DLD1 (cell line): ENCODE results near the gene SMIM23.

Experiments
- in situ Hi-C: cut with HindIII; loops from 2 replicates; pipeline ENCODE4 v1.10.0; 2017; ENCODE audit warnings: low sequenced_read_pairs

Gene SMIM23

DNA sequence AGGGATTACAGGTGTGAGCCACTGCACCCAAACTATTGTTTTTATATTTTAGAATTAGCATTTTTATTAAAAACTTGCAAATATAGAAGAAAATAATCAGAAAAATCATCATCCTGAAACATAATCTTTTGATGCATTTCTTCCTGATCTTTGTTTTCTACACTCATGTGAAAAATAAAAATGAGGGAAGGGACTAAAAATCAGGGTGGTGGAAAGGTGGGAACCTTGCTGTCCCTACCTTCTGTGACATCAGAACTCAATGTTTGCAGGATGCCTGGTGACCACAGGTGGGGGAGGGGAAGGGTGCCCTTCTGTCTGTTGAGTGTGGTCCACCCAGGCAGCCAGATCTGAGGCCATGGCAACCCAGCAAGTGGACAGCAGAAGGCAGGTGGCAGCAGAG lies at the start of gene SMIM23:
Gene SMIM23 (plus strand): TSS at position 301 of the 400 bp plus-strand sequence. CDS start 55 bp downstream, at position 356.
- in situ Hi-C loops: no loop called here

DNA sequence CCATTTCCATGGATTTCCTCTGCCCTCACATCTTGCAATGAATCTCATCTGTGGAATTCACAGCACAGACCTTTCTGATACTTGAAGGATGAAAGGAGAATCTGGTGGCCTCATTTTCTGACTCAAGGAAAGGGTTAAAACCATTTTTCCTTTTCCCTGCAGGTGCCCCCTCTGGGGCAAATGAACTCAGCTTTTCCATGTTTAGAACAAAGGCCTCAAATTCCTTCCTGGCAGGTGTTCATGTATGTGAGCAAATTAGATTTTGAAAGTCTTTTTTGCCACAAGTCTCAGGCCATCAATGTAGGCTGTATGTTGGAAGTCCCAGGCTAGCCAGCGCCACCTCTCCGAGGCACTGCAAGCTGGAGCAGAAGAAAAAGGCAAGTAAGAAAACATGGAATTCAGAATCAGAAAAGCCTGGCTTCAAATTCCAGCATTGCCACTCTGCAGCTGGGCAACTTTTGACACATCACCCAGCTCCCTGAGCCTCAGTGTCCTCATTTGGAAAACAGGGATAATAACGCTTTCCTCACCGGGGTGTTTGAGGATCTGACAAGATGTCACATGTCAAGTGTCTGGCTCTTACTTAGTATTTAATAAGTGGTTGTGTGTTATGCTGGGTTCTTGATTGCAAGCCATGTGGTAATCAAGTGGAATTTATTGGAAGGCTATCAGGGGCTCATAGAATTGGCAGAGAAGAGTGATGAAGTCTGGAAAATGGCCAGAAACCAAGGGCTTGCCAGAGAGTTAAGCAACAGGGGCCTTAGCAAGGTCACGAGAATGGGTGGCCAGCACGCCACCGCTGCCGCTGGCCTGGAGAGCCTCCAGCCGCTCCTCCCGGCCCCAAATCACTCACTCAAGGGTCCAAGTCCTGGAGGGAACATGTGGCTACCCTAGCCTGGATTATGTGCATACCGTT lies 48.4 kb upstream of the SMIM23 start:
- in situ Hi-C loops: no loop called here

DNA sequence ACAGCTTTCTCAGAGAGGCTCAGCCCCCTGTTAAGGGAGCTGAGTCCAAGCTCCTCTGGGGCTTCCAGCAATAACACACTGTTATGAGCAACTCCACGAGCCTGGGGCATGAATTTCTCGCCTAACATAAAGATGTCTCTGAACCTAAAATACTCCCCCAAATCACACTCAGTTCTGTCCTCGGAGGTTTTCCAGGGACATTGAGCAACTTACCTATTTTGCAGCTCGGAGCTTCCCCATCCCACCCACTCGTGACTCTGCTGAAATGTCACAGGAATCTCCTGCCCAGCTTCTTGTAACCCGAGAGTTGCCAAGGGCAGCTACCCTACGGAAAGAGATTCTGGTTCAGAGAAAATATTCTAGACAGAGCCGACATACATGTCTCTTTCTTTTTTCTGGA lies 47.1 kb upstream of the SMIM23 start:
- in situ Hi-C loops: no loop called here

DNA sequence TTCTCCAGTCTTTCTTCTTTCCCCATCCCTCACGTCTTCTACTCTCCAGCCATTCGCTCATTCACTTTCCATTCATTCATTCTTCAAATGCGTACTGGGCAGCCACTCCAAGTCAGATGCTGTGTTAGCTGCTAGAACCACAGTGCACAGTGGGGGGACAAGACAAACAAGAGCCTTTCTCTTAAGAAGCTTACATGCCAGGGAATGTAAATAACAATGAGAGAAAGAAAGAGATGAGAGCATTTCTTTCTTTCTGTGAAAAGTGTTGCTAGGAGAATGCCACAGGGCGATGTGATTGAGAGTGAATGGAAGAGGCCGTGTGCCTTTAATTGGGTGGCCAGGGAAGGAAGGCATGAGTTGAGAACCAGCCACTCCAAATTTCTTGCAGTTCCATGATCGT lies 46.3 kb upstream of the SMIM23 start:
- in situ Hi-C loops: no loop called here

DNA sequence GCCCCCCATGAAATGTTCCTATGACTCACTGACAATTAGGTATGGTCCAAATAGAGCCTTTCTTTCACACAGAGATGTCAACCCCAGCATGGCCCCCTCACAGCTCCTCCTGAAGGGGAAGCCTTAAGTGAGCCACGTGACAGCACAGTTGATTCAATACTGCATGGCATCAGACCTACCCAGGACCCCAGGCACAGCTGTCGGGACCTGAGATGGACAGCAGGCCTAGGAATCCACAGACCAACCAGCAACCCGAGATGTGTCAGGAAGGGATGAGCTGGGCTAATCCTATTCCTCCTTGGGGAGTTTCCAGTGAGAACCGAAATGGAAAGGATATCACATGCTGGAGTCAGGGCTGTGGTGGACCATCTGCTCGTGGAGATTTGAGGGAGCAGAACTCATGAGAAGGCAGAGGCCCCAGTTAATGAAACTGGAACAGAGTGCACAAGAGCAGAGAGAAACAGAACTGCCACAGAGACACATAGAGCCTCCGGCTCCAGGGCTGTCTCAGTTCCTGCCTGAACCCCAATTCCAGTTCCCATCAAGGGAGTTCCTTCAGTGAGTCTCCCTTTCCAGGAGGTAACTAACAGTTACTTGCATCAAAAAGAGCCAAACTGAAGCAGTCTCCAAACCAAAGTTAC lies 42.1 kb upstream of the SMIM23 start:
- in situ Hi-C loops: no loop called here

DNA sequence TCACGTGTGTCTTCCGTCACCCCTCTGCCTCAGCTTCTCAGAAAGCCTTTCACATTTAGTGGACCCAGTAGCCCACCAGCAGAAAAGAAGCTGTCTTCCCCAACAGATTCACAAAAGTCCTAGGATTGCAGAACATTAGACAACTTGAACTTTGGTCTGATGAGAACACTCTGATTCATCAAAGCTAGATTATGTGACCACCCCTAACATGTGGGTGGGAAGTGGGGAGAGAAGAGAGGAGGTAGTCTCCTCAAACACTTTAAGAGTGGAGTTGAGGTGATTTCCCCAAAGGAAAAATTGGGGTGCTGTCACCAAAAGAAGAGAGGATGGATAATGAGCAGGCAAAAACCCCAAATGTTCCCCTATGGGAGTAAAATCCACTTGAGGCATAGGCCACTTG lies 41.4 kb upstream of the SMIM23 start:
- in situ Hi-C loops: no loop called here

DNA sequence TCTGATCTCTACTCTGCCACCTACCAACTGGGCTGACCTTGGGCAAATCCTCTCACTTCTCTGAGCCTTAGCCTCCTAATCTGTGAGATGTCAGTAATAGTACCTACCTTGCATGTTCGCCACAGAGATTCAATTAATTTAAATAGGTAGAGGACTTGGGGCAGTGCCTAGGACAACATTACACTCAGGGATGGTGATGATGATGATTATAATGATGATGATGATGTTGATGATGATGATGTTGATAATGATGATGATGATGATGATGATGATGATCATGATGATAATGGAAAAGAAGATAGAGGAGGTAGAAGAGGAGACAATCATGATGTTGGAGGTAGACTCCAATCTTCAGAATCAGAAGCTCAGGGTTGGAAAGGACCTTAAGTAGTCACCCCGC lies 40.7 kb upstream of the SMIM23 start:
- in situ Hi-C loops: no loop called here

DNA sequence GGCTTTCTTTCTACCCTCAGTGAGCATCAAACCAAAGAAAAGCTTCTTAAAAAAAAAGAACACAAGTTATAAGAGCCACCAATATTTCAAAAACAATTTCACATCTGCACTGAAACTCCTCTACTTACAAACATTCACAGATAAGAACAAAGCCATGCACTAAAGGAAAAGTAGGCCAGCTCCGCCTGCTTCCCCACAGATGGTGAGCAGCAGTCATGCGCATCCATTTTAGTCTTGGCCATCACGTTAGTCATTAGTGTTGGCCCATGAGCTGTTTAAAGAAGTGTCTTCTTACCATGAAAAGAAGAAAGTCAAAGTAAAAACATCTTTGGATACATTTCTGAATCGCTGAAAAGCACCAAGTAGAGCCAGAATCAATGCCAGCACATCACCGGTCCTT lies 40.0 kb upstream of the SMIM23 start:
- in situ Hi-C loops: no loop called here

DNA sequence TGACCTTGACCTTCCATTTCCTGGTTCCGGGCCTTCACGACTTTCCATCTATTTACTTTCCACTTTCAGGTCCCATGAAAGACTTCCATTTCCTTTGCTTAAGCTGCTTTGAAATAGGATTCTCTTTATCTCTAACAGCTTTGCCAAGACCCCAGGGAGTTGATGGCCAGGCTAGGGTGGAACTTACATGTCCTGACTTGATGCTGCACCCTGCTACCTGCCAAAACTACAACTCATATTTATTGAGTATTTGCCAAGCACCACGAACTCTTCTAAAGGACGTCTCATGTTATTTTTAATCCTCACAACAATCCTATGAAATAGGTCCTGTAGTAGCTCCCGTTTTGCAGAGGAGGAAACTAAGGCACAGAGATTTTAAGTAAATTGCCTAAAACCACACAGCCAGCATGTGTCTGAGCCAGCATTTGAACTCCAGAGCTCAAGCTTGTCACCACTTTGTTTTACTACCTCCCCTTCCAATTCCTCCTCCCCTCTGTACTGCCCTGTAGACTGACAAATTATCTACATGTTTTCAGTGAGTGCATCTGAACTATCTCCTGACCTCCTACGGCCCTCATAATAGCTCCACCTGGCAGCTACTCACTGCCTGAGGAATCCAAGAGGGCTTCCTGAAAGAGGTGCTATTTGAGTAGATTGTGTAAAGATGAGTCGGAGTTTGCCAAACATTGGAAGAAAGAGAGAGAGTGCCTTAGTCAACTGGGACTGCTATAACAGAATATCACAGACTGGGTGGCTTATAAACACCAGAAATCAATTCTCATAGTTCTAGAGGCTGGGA lies 38.4 kb upstream of the SMIM23 start:
- in situ Hi-C loops: no loop called here

DNA sequence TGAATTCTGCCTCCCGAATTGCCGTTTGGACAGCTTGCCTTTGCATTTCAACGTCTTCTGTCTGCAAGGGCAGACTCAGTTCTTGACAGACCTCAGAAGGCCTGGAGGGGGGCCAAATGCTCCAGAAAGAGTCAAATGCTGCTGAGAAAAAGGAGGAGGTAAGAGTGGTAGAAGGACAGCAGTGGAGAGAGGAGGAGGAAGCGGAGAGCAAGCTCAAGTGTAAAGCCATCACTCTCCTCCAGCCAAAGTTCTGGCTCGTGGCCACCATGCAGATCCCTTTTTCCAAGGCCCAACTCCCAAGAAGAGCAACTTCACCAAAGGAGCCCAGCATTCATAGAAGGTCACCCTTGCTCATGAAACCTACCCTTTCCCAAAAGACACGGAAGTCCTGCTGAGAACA lies 36.9 kb upstream of the SMIM23 start:
- in situ Hi-C loops: no loop called here

DNA sequence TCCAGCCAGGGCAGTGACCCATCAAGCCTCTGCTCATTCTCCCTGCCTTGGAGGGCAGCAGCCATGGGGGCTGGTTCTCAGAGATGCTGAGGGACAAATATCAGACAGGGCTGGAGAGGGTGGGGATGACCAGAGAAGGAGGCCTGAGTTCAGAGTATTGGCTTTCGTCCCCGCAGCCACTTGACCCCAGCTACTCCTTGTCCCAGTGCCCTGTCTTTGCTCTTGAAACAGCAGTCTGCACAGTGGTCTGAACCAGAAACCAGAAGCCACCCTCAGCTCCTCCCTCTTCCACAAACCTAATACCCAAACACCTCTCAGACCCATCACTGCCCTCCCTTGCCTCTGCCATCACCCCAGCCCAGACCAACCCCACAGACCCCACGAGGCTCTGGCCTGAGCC lies 36.3 kb upstream of the SMIM23 start:
- in situ Hi-C loops: no loop called here

DNA sequence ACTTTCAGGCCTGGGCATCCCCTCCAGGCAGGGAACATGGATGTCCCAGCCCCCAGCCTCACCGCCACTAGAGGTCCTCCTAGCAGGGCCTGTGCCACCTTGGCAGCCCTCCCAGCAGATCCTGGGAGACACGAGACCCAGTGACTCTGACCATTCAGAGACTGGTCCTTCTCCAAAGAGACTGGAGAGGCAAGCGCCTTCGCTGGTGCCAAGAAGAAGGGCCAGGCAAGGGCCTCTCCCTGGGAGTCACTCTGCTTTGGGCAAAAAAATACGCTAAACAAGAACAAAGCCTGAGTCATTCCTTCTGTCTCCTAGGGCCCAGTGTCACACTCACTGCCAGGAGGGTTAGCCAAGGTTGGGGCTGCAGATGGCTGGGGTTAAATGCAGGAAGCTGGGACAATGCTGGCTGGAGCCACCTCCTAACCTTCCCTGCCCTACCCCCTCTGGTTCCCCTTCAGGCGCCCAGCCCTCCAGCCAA lies 35.3 kb upstream of the SMIM23 start:
- in situ Hi-C loops: no loop called here

DNA sequence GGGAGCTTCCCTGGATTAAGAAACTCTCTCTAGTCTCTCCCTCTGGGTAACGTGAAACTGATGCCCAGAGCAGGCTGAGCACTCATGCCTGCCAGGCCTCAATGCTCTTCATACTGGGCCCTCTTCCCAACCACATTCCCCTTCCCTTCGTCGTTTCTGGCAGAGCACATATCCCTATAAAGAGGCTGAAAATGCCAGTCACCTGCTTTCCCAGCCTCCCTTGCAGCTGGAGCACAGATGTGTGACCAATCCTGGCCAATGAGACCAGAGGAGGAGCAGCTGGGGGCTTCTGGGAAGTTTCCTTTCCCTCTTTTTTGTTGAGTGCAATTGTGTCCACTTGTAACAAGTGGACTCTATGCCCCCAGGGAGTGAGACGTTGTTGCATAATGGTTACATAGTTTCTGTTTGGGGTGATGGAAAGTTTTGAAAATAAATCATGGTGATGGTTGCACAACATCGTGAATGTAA lies 30.2 kb upstream of the SMIM23 start:
- in situ Hi-C loops: no loop called here

DNA sequence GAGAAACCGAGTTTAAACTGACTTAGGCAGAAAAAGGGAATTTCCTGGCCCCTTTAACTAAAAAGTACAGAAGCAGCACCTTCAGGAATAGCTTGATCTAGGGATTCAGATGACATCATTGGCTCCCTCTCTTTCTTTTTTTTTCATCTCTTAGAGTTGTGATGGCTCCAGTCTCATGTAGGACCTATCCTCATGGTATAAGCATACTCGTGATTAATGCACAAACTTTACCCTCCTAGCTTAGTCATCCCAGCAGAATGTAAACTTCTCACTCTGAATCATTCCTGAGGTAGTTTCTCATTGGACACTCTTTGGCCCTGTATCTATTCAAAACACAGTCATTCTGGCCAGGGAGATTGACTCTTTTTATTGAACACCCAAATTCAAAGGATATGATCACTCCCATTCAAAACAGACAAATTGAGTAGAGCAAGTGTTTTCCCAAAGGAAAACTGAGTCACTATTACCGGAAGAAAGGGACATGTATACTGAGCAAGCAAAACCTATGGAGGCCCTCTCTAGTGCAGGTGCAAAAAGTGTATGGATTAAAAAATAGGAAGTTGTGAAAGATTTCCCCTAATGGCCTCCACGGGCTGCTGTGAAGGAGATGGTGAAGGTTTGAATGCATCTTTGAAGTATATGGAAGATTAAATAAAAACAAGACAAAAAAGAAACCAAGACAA lies 27.6 kb upstream of the SMIM23 start:
- in situ Hi-C loops: no loop called here

DNA sequence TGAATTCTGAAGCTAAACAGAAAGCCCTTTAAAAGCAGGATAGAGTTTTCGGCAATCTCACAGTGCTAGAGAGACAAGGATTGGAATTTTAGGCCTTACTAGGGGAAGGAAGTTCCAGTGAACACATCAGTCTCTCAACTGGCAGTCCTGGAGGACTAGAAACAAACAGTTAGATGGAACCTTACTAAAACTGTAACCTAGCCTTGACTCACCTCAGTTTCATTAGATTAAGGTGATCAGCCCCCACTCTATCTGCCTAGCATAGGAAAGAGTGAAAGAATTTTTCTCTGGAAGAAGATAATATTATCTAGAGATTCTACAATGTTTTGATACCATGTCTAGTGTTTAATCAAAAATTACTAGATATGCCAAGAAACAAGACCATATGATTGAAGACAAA lies 25.8 kb upstream of the SMIM23 start:
- in situ Hi-C loops: no loop called here

DNA sequence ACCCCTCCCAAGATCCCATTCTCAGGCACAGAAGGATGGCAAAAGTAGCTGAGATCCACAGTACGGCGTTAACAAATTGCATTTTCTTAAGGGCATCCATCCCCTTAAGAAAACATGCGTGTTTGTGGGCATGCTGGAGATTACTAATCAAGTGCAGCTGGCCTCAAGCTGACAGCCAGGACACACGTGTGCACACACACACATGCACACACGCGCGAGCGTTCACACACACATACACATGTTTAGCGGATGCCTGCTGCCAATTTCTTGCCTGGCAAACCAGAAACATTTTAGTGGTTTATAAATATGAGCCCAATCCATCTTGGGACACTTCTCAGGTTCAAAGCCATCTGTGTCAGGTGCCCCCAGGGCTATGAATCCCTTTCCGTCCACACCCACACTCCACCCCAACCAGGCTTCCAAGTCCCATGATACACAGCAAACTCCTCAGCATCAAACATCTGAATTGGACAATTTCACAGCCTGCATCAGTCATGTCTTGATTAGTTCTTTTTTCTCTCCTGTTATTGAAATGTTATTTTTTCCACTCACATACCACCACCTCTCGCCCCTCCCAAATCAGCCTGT lies 23.5 kb upstream of the SMIM23 start:
- in situ Hi-C loops: no loop called here

DNA sequence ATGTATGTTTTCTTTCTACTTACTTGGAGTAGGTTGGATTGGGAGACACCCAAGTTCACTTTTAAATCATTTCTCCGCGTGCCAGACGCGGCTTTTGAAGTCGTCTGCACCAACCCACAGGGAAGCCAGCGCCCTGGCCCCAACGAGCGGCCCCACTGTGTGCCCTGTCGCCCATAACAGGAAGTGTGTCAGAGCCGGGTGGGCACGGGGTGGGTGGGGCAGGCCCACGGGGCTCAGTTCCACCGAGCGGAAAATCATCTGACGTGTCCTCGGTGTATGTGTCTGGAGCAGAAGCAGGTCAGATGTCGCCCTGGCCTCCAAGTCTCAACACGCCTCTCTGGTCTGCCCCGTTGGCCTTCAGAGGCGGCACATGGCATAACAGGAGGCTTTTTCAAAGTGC lies 22.7 kb upstream of the SMIM23 start:
- in situ Hi-C loops: no loop called here

DNA sequence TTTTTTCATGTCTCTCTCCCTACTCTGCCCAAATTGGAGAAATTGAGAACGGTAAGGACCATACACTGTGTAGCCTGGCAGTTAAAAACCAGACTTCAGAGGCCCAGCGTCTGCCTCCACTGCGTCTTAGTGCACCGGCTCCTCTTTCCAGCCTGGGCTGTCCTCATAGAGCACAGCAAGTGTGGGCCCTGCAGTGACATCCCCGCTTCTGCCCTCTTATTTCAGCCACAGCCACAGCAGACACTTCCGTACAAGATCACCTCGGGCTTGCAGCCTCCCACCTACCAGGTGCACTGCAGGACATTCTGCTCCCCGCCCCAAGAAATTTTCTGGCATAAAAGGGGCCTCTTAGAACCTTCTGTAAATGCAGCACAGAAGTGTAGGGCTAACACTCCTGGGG lies 21.4 kb upstream of the SMIM23 start:
- in situ Hi-C loops: no loop called here

DNA sequence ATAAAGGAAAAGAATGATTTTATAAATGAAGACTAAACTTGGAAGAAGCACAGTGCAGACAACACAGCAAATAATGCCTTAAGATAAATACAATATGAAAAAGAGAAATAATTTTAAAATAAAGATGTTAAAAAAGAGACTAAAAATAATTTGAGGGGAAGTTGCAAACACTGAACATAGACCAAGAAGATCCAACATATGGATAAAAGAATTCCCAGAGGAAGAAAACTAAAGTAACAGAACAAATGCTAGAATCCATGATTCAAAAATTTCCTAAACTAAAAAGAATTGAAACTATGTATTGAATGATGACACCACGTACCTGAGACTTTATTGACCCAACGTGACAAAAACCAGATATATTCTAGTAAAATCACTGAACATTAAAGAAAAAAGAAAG lies 18.7 kb upstream of the SMIM23 start:
- in situ Hi-C loops: no loop called here

DNA sequence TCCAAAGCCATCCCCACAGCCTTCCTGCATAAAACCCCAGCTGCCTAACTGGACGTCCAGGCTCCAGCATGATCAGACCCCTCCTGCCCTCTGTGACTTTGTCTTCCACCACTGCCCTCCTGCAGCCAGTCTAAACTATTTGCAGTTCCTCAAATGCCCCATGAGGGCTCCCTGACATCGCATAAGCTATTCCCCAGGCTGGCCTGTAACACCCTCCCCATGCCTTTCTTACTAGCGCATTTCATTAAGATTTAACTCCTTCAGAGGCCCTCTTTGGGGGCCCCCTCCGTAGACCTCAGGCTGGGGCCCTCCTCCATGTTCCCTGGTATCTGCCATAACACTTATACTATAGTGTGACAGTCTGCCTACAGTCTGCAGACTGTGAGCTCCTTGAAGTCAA lies 15.5 kb upstream of the SMIM23 start:
- in situ Hi-C loops: no loop called here
